A549 (cell line): ENCODE results near the gene ALDH1A1. TPM values are rescaled to one million over a fixed set of nuclear protein-coding genes. Genes with fewer than 3 reads are reported as not detected.

Experiments used
- ATAC-seq, 2 experiments: fragments of 200-7000 bp in 1 of 2; fragments of >200 bp in 1 of 2; cut with Nextera tagmentation in 1 of 2; cut with Tn5 transposase in 1 of 2; 3 replicates each; pipeline versions ENCODE4 v1.8.0 to v1.9.1; 2018 to 2020; ENCODE audit warnings: mild to moderate bottlenecking in 1 of 2, moderate library complexity in 1 of 2
- CTCF ChIA-PET: fragments of 300-600 bp; sonication (Branson Sonifier 250); formaldehyde crosslinking; extraction: SDS; loops from one replicate; lab custom pipeline; 2021; ENCODE audit warnings: antibody characterized with exemption, inconsistent platforms; lab: Yijun Ruan, JAX
- POLR2A ChIA-PET: fragments of 350-600 bp; formaldehyde crosslinking; extraction: SDS; loops from one replicate; lab custom pipeline; 2021; ENCODE audit warnings: antibody characterized with exemption, inconsistent platforms; lab: Yijun Ruan, JAX
- DNase-seq, 2 experiments: peaks; one replicate each; pipeline versions ENCODE4 v3.0.0 to v3.0.0-alpha.2; 2011 to 2016; ENCODE audit warnings: low read depth in 1 of 2, low spot score in 1 of 2
- FAIRE-seq: peaks from 2 replicates; lab custom pipeline; 2011; peaks lifted over from hg19 to GRCh38; lab: Jason Lieb, UNC
- H3K27ac ChIP-seq, 2 experiments: fragments of >200 bp; sonication (Bioruptor Twin); formaldehyde crosslinking; 3 replicates each; pipeline ENCODE4 v1.5.1; 2016 to 2017
- H3K4me1 ChIP-seq: fragments of >200 bp; sonication (Bioruptor Twin); formaldehyde crosslinking; 3 replicates; pipeline ENCODE4 v1.6.1; 2016
- H3K4me2 ChIP-seq: fragments of >200 bp; sonication (Bioruptor Twin); formaldehyde crosslinking; 3 replicates; pipeline ENCODE4 v1.6.1; 2016
- H3K4me3 ChIP-seq: fragments of >200 bp; sonication (Bioruptor Twin); formaldehyde crosslinking; 3 replicates; pipeline ENCODE4 v1.5.1; 2016
- H3K9me3 ChIP-seq: fragments of >200 bp; sonication (Bioruptor Twin); formaldehyde crosslinking; 3 replicates; pipeline ENCODE4 v1.6.1; 2016
- BHLHE40 ChIP-seq: IDR thresholded peaks from 2 replicates; pipeline ENCODE4 v1.6.1; 2012; ENCODE audit warnings: low read depth, low read length, inconsistent platforms
- CEBPB ChIP-seq, 2 experiments: fragments of >200 bp in 1 of 2; sonication (Bioruptor Twin) in 1 of 2; formaldehyde crosslinking in 1 of 2; IDR thresholded peaks; 2 replicates each; pipeline ENCODE4 v1.6.1; 2012 to 2016
- CHD4 ChIP-seq: fragments of 200-600 bp; sonication (generic); IDR thresholded peaks from 2 replicates; pipeline ENCODE4 v1.6.1; 2016; ENCODE audit warnings: antibody characterized with exemption, mild to moderate bottlenecking, borderline replicate concordance
- EHF ChIP-seq: fragments of 250-450 bp; sonication (Bioruptor Pico); IDR thresholded peaks from 2 replicates; pipeline ENCODE4 v1.5.0; 2020; ENCODE audit warnings: mild to moderate bottlenecking
- EHMT2 ChIP-seq: fragments of 200-600 bp; sonication (generic); IDR thresholded peaks from 2 replicates; pipeline ENCODE4 v1.6.1; 2016; ENCODE audit warnings: antibody characterized with exemption, low read depth, mild to moderate bottlenecking, moderate library complexity
- ESRRA ChIP-seq: fragments of 150-350 bp; IDR thresholded peaks from 2 replicates; pipeline ENCODE4 v1.6.1; 2014; ENCODE audit warnings: mild to moderate bottlenecking, low read length, borderline replicate concordance
- FOSB ChIP-seq: fragments of 250-450 bp; sonication (Bioruptor Pico); IDR thresholded peaks from 2 replicates; pipeline ENCODE4 v1.5.0; 2020; ENCODE audit warnings: mild to moderate bottlenecking, moderate library complexity
- FOSL2 ChIP-seq, 2 experiments: fragments of 450-650 bp in 1 of 2; fragments of >200 bp in 1 of 2; sonication (Bioruptor Twin) in 1 of 2; formaldehyde crosslinking; IDR thresholded peaks; 2 replicates each; pipeline versions ENCODE4 v1.5.0 to v1.6.1; 2016 to 2020; ENCODE audit warnings: mild to moderate bottlenecking in 1 of 2, moderate library complexity in 1 of 2
- GATA3 ChIP-seq: IDR thresholded peaks from 2 replicates; pipeline ENCODE4 v1.6.1; 2012; ENCODE audit warnings: borderline replicate concordance
- HEYL ChIP-seq: fragments of 250-450 bp; sonication (Bioruptor Pico); IDR thresholded peaks from 2 replicates; pipeline ENCODE4 v1.8.0; 2021; ENCODE audit warnings: mild to moderate bottlenecking, moderate library complexity
- JUNB ChIP-seq: fragments of >200 bp; sonication (Bioruptor Twin); formaldehyde crosslinking; IDR thresholded peaks from 2 replicates; pipeline ENCODE4 v1.6.1; 2016
- MAFK ChIP-seq: fragments of 450-650 bp; IDR thresholded peaks from 2 replicates; pipeline ENCODE4 v1.6.1; 2014; ENCODE audit not compliant: partially characterized antibody
- MAZ ChIP-seq: fragments of 150-350 bp; IDR thresholded peaks from 2 replicates; pipeline ENCODE4 v1.6.1; 2014; ENCODE audit warnings: antibody characterized with exemption, low read depth, low read length, borderline replicate concordance
- NR3C1 ChIP-seq: fragments of >200 bp; sonication (Bioruptor Twin); formaldehyde crosslinking; IDR thresholded peaks from 3 replicates; pipeline ENCODE4 v1.6.1; 2017
- PHF8 ChIP-seq: fragments of 200-600 bp; sonication (generic); IDR thresholded peaks from 2 replicates; pipeline ENCODE4 v1.6.1; 2016; ENCODE audit warnings: low read depth, mild to moderate bottlenecking, antibody characterized with exemption, moderate library complexity, borderline replicate concordance
- POLR2A ChIP-seq: IDR thresholded peaks from 2 replicates; pipeline ENCODE4 v1.6.1; 2012; ENCODE audit warnings: mild to moderate bottlenecking, low read length
- POLR2AphosphoS2 ChIP-seq: conservative IDR thresholded peaks from 2 replicates; pipeline ENCODE4 v1.6.1; 2012; ENCODE audit warnings: low read length, improper control_type of control experiment, inconsistent platforms
- RARB ChIP-seq: fragments of 250-450 bp; sonication (Bioruptor Pico); IDR thresholded peaks from 2 replicates; pipeline ENCODE4 v1.8.0; 2021; ENCODE audit warnings: mild to moderate bottlenecking, moderate library complexity
- RCOR1 ChIP-seq: fragments of 150-350 bp; IDR thresholded peaks from 2 replicates; pipeline ENCODE4 v1.6.1; 2014; ENCODE audit warnings: antibody characterized with exemption, low read length, low read depth
- SMC3 ChIP-seq: fragments of >200 bp; sonication (Bioruptor Twin); formaldehyde crosslinking; IDR thresholded peaks from 3 replicates; pipeline ENCODE4 v1.6.1; 2018; ENCODE audit warnings: inconsistent platforms
- ZFP36 ChIP-seq: fragments of 450-650 bp; IDR thresholded peaks from 2 replicates; pipeline ENCODE4 v1.6.1; 2014; ENCODE audit warnings: borderline replicate concordance; ENCODE audit not compliant: partially characterized antibody
- WGBS: methylation state at CpG from one replicate; pipeline ENCODE4 v1.1.6; 2017; ENCODE audit errors: missing lambda C conversion rate; 5-methylcytosine and 5-hydroxymethylcytosine counted together
- polyA plus RNA-seq, 4 experiments: library from polyadenylated mRNA; depleted of rRNA in 3 of 4; stranded (reverse); fragments of >200 nt; fragmentation: RNase III in 1 of 4; extraction: RNeasy Plus Mini Kit Qiagen cat#74134 plus additional on column Dnase treatment in 1 of 4; gene quantifications; 2 replicates in 3 of 4; 3 replicates in 1 of 4; pipeline ENCODE4 v1.2.3, GENCODE V29; 2011 to 2017
- TF ChIP-seq, protein P1 (sequence below): fragments of 450-650 bp; IDR thresholded peaks from 2 replicates; pipeline ENCODE4 v1.6.1; 2014; ENCODE audit warnings: antibody characterized with exemption
- TF ChIP-seq, protein P2 (sequence below): fragments of 150-350 bp; IDR thresholded peaks from 2 replicates; pipeline ENCODE4 v1.6.1; 2014; ENCODE audit warnings: low read depth, mild to moderate bottlenecking, low read length
- TF ChIP-seq, protein P3 (sequence below): fragments of >200 bp; sonication (Bioruptor Twin); formaldehyde crosslinking; IDR thresholded peaks from 3 replicates; pipeline ENCODE4 v1.6.1; 2016
- TF ChIP-seq, protein P4 (sequence below): IDR thresholded peaks from 2 replicates; pipeline ENCODE4 v1.6.1; 2012

Gene ALDH1A1
- polyA plus RNA-seq, 2 of the 4 experiments (the other 2 are of a cell fraction): 8,617 to 9,987 TPM

DNA sequence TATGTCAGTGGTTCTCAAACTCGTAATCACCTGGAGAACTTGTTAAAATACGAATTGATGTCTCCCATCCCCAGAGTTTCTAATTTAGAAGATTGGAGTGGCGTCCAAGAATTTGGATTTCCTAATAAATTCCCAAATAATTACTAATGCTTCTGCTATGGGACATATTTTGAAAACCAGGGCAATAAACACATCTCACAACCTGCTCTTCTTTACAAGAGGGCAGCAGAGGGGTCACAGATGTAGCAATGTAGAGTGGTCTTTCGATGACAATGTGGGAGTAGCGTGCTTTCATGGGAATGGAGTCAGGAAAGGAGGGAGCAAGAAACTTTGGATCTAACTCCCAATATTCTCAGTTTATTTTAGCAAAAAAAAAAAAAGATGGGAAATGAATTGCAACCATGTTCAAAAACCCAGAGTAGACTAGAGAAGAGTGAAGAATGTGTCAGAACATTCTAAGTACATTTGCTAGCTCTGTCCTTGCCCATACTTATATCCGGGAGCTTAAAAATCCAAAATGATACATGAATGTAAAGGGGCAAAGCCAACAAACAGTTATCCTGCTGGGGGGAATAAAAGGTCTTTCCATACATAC is 33.8 kb upstream of the ALDH1A1 start (continued):
- TF ChIP-seq, protein P1, sequence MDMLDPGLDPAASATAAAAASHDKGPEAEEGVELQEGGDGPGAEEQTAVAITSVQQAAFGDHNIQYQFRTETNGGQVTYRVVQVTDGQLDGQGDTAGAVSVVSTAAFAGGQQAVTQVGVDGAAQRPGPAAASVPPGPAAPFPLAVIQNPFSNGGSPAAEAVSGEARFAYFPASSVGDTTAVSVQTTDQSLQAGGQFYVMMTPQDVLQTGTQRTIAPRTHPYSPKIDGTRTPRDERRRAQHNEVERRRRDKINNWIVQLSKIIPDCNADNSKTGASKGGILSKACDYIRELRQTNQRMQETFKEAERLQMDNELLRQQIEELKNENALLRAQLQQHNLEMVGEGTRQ: no peak
- no peak for TF ChIP-seq NR3C1
- no peak for TF ChIP-seq BHLHE40
- TF ChIP-seq, protein P2, sequence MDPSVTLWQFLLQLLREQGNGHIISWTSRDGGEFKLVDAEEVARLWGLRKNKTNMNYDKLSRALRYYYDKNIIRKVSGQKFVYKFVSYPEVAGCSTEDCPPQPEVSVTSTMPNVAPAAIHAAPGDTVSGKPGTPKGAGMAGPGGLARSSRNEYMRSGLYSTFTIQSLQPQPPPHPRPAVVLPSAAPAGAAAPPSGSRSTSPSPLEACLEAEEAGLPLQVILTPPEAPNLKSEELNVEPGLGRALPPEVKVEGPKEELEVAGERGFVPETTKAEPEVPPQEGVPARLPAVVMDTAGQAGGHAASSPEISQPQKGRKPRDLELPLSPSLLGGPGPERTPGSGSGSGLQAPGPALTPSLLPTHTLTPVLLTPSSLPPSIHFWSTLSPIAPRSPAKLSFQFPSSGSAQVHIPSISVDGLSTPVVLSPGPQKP: no peak

DNA sequence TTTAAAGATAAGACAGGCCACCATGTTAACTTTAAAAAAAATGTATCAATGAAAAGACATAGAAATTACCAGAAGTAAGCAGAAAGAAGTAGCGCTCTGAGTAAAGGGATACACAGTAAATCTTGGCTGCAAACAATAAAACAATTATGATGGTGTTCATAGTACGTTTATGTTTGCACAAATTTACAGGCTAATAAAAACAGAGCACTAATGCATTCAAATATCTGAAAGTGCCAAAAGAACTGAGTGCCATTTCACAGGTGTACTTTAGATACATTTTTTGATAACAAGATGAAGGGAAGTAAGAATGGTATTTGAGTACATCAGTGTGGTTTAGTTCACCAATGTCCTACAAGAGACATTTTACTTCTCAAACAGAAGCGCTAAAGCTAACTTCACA is 32.9 kb upstream of the ALDH1A1 start:
- H3K4me2 ChIP-seq: peak overlapping the region; percentile 89; the same call in 2 of the 3 replicates
- DNase-seq (no peak), ATAC-seq (no peak), FAIRE-seq (peak; percentile 96)
- POLR2A ChIA-PET: no interaction called here
- H3K9me3 ChIP-seq: no peaks in the 10 kb centered on the region
- H3K4me3 ChIP-seq: no peak overlapping the region
- H3K27ac ChIP-seq: peak overlapping the region; percentile 91 to 98
- CTCF ChIA-PET: interaction anchor here (1.8 to 2.3 kb wide), 3 partner anchors 37 to 55 kb away, joined by 5 to 8 read pairs (median 6); no protein-coding TSS in a partner anchor
- H3K4me1 ChIP-seq: peaks cover 94% of the 10 kb centered on the region
- 56% methylated on average over 3 of the region's 3 CpGs for WGBS
- TF ChIP-seq MAFK (no peak), FOSL2 (IDR thresholded peaks at IDR 0.05) (no peak), FOSL2 (CRISPR knock-in tag; IDR thresholded peaks at IDR 0.05) (no peak), EHF (CRISPR knock-in tag) (0 out of 2 replicates have a peak, but pooled peaks have one; percentile 3), FOSB (0 out of 2 replicates have a peak, but pooled peaks have one; percentile 14), RARB (no peak)

DNA sequence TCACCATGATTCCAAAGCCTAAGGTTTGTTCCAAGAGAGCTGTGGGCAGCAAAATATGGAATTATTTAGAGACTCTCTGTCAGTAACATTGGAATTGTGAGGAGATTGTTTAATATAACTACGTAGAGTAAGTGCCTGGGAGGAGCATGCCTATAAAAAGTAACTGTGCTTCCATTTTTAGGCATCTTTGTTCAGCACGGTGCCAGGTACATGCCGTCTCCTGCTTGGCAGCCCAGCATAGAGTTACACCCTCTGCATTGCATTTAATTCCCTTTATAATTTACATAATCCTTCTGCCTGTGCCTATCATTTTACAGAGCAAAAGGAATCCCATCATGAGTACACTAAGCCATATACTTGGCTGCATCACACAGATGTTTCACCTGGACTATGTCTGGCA is 32.1 kb upstream of the ALDH1A1 start:
- ChIA-PET CTCF (interaction anchor here (3.1 kb wide), 1 partner anchor 38 kb away, joined by 15 read pairs; no protein-coding TSS in a partner anchor), POLR2A (interaction anchor here (1.1 kb wide), 1 partner anchor 9 kb away, joined by 3 read pairs; no protein-coding TSS in a partner anchor)
- Histone ChIP-seq H3K27ac (peak overlapping the region; percentile 91 to 98), H3K4me1 (peaks cover 94% of the 10 kb centered on the region), H3K4me2 (peak overlapping the region; percentile 89), H3K4me3 (no peak overlapping the region), H3K9me3 (no peaks in the 10 kb centered on the region)
- TF ChIP-seq FOSL2 (IDR thresholded peaks at IDR 0.05): no peak
- TF ChIP-seq FOSL2 (CRISPR knock-in tag; IDR thresholded peaks at IDR 0.05): no peak
- TF ChIP-seq SMC3: no peak
- no peak for TF ChIP-seq ESRRA
- TF ChIP-seq, protein P3, sequence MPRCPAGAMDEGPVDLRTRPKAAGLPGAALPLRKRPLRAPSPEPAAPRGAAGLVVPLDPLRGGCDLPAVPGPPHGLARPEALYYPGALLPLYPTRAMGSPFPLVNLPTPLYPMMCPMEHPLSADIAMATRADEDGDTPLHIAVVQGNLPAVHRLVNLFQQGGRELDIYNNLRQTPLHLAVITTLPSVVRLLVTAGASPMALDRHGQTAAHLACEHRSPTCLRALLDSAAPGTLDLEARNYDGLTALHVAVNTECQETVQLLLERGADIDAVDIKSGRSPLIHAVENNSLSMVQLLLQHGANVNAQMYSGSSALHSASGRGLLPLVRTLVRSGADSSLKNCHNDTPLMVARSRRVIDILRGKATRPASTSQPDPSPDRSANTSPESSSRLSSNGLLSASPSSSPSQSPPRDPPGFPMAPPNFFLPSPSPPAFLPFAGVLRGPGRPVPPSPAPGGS: no peak
- no peak for TF ChIP-seq RCOR1
- TF ChIP-seq, protein P1: no peak
- no peak for TF ChIP-seq GATA3
- TF ChIP-seq PHF8: no peak
- TF ChIP-seq ZFP36: no peak
- no peak for TF ChIP-seq EHMT2
- TF ChIP-seq POLR2A: no peak
- no peak for TF ChIP-seq HEYL (CRISPR knock-in tag)
- no peak for TF ChIP-seq JUNB
- no peak for TF ChIP-seq CHD4
- no peak for TF ChIP-seq POLR2AphosphoS2
- TF ChIP-seq MAZ: no peak
- no peak for TF ChIP-seq CEBPB (IDR thresholded peaks at IDR 0.05)
- TF ChIP-seq MAFK: no peak
- TF ChIP-seq, protein P4, sequence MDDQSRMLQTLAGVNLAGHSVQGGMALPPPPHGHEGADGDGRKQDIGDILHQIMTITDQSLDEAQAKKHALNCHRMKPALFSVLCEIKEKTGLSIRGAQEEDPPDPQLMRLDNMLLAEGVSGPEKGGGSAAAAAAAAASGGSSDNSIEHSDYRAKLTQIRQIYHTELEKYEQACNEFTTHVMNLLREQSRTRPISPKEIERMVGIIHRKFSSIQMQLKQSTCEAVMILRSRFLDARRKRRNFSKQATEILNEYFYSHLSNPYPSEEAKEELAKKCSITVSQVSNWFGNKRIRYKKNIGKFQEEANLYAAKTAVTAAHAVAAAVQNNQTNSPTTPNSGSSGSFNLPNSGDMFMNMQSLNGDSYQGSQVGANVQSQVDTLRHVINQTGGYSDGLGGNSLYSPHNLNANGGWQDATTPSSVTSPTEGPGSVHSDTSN: no peak
- ATAC-seq (no peak), DNase-seq (no peak), FAIRE-seq (no peak)
- 22% methylated on average over 3 of the region's 3 CpGs for WGBS
